GM19035 (cell line): Measurements from ENCODE around the gene GPC1.
"Not testable (repeated sequence)": the region's sequence is repeated elsewhere in the genome, so short reads cannot be mapped to it uniquely, and the experiment has no call there.

Experiments used
- ATAC-seq: cut with Tn5 transposase; IDR thresholded peaks from one replicate; pipeline ENCODE4 v1.9.1; 2021; ENCODE audit not compliant: unreplicated experiment

Gene GPC1

DNA sequence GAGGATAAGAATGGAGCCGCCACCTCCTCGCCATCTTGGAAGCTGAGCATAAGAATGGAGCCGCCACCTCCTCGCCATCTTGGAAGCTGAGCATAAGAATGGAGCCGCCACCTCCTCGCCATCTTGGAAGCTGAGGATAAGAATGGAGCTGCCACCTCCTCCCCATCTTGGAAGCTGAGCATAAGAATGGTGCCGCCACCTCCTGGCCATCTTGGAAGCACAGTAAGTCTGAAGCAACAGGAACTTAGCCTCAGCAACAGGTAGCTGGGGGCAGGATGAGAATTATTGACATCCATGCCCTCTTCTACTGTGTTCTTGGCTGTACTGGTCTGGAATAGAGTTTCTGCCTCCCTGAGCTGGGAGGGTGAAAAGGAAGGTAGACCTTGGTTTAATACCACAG lies 61.6 kb downstream of the GPC1 start:
- ATAC-seq, result not testable (repeated sequence)

DNA sequence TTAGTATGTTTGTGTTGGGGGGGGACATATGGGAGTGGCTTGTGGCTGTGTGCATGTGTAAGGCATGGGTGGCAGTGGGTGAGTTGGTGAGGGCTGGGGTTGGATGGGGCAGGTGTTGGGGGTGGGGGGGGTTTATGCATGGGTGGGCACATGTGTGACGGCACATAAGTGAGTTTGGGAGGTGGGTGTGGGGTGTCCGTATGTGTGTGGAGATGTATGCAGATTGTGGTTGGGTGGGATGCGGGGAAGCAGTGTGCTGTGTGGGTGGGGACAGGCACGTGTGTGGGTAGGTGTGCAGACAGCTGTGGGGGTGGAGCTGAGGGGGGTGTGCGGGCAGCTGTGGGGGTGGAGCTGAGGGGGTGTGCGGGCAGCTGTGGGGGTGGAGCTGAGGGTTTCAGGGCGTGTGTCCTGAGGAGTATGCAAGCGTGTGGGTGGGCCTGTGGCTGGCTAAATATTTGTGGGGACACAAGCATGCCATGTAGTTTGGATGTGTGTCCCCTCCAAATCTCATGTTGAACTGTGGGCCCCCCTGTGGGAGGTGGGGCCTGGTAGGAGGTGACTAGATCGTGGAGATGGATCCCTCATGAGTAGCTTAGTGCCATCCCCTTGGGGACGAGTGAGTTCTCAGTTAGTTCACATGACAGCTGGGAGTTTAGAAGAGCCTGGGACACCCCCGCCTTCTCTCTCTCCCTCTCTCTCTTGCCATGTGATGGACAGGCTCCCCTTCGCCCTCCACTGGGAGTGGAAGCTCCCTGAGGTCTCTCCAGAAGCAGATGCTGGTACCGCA lies 62.9 kb downstream of the GPC1 start:
- no peak for ATAC-seq

DNA sequence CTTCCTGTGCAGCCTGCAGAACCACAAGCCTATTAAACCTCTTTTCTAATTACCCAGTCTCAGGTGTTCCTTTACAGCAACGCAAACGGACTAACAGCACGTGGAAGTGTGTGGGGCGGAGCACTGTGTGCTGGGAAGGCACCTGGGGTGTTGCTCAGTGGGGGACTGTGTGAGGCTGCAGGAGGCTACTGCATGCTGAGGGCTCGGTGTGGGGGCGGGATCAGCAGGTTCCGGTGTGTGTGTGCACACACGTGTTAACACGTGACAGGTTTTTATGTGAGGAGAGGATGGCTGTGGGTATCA lies 63.4 kb downstream of the GPC1 start:
- no peak for ATAC-seq

DNA sequence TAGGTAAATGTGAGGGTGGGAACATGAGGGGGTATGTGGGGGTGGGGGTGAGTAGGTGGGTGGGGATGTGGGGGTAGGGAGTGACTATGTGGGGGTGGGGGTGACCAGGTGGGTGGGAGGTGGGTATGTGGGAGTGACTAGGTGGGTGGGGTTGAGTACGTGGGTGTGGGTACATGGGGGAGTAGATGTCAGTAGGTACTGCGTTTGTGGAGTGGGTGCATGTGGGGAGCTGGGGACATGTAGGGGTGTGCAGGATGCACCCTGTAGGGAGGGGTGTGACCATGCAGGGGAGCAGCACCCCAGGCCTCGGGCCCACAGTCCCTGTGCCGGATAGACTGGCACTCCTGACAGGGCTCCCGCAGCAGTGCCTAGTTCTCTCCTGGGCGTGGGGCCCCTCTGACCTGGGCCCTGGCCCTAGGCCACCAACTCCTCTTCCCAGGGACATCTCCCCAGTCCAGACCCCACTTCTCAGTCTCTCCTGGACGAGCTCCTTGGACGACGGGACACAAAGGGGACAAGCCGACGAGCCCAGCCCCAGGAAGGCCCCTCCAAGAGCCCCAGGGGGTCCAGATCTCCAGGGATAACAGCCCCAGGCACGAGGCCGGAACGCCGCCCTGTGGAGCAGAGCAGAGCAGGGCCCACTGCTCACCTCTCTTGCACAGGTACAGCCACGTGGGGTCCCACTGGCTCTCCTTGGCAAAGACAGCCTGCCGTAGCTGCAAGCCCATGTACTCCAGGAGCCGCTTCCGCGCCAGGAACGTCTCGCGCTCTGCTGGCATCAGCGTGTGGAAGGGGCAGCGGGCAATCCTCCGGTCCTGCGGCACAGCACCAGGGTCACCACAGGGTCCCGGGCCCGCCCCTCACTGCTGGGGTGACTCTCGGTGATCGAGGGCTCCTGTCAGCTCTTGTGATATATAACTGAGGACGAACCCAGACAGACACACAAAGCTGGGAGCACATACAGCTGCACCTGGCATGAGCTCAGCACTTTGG lies 64.1 kb downstream of the GPC1 start:
- no peak for ATAC-seq

DNA sequence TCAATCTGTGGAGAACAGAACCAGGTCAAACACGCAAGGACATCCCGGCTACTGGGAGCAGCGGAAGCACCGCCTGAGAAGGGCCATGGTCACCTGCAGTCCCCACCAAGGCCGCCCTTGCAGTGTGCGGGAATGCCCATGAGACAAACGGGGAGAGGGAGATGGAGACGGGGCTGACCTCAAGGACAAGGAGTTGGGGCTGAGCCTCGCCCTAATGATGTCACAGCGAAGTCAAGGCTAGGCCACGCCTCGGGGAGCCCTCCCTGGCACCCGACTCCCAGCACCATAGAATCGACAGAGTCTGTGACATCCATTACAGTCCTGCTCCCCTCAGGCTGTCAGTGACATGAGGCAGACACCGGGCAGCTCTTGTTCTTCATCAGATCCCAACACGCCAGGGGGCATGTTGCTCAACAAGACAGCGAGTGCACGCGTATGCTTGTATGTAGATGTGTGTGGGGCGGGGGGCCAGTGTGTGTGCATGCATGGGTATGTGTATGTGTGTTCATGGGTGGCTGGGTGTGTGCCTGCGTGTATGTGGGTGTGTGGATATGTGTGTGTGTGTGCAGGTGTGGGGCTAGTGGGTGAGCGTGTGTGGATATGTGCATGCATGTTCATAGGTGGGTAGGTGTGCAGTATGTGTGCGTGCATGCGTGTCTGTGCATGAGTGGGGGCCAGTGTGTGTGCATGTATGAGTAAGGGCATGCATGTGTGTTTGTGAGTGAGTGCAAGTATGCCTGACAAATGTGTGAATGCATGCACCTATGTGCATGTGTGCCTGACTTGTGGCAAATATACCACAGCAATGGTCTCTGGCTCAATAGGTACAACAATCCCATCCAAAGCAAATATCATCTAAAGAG lies 65.3 kb downstream of the GPC1 start:
- ATAC-seq, result no peak

DNA sequence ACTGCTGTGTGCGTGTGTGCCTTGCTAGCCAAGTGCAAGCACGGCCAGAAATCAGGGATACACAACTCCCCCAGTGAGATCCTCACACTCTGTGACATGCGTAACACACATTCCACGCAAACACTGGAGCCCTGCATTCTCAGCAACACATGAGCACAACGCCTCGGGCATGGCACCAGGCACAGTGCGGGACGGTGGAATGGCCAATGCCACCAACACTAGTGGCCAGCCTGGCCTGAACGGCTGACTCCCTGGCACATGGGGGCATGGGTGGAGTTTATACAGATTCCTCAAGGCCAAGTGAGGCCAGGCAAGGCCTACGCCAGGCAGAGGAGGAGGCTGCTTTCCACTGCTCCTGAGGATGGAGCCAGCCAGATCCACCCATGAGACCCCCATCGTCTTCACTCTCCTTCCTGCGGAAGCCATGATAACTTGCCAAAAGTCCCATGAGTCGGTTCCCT lies 66.1 kb downstream of the GPC1 start:
- no peak for ATAC-seq

DNA sequence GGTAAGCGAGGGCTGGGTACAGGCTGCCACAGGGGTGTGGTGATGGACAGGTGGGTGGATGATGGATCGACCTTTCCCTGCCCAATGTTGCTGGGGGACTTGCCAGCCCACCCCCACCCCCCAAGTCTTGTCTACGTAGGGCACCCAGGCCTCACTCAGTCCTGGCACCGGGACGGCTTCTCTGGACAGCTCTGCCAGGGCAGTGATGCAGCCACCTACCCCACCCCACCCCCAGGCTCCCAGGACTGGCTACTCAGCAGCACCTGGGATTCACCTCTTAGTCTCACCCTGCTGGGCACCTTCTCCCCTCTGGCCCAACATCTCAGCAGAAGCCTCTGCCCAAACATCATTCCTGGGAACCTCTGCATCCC lies 66.6 kb downstream of the GPC1 start:
- no peak for ATAC-seq

DNA sequence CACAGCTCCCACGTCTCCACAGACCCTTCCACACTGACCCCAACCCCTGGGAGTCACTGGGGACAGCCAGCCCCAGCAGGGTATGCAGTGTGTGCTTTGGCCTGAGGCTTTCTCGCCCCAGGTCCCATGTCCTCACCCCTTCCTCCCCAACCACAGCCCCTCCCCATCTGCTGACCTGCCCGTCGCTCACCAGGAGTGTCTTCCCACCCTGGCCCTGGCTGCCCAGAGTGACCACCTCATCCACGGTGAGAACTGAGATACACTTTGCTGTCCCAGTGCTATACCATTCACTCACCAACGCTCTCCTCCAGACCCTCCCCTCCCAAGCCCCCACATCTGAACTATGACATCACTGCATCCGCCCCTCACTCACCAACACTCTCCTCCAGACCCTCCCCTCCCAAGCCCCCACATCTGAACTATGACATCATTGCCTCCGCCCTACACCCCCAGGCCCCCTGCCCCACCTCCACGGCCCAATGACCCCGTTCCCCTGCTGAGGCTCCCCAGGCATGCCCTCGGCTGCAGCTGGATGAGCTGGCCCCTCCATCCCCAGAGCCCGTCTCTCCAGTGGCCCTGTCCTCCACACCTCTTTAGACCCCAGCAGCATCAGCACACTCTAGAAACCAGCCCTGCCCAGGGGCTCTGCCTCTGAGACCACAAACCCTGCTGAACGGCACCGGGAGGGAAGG lies 67.1 kb downstream of the GPC1 start:
- no peak for ATAC-seq

DNA sequence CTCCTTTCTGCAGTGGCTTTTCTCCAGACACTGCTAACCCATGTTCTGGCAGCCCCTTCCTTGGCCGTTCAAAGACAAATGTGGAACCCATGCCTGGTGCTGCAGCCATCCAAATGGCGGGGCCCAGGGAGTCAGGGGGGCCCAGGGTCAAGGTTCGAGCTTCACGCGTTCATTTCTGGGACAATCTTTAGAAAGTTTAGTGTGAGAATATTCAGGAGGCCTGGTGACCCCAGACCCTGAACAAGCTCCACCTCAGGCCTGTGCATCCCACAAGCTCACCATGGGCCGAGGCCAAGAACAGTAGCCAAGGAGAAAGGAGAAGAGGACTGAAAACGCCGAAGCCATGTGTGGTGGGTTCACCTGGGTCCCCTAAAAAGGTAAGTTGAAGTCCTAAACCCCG lies 67.9 kb downstream of the GPC1 start:
- ATAC-seq, result no peak

DNA sequence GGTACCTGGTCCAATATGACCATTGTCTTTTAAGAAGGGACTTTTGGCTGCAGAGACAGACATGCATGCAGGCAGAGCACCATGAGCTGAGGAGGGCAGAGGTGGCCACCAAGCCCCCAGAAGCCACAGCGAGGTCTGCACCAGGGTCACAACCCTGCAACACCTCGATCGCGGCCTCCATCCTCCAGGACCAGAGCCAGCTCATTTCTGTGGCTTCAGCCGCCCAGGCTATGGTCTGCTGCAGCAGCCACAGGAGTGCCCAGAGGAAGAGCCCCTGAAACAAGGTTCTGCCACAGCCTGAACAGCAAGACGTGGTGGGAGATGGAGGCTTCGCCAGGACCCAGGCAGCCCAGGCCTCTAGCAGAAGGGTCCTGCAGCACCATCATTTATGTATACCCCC lies 68.4 kb downstream of the GPC1 start:
- no peak for ATAC-seq

DNA sequence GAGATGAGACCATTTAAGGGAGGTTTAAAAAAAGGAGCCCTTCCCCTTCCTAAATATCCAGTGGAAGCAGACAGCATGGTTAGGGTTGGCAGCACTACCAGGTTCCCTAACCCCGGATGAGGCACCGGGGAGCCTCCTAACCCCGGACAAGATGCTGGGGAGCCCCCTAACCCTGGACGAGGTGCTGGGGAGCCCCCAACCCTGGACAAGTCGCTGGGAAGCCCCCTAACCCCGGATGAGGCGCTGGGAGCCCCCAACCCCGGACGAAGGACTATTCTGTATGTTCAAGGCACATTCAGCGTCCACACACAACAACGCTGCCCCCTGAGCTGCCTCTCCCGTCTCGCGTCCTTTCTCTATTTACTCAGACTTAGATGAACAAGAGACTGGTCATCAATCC lies 70.4 kb downstream of the GPC1 start:
- no peak for ATAC-seq

DNA sequence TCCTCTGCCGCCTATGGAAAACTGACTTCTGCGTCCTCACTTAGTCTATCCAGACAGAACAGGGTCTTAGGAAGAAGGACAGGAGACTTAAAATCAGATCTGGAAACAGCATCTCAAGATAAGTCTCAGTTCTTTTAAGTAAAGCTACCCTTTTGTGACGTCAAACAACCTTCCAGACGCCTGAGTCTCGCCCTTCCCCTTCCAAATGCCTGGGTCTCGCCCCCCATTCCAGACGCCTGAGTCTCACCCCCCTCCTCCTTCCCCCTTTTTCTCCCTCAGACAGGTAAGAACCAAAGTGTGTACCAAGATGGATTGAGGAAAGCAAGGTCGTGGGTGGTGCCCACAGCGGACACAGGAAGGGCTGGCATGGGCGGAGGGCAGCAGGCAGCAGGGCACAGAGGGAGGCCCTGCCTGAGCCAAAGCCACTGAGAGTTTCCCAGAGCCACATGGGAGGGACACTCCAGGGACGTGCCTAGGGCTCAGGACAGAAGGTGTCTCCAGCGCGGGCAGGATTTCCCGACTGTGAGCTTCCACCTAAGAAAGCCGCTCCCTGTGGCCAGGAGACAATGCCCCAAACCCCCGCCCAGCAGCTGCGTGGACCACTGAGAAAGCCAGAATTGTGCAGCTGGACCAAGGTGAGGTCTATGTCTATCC lies 71.1 kb downstream of the GPC1 start:
- ATAC-seq, result no peak

DNA sequence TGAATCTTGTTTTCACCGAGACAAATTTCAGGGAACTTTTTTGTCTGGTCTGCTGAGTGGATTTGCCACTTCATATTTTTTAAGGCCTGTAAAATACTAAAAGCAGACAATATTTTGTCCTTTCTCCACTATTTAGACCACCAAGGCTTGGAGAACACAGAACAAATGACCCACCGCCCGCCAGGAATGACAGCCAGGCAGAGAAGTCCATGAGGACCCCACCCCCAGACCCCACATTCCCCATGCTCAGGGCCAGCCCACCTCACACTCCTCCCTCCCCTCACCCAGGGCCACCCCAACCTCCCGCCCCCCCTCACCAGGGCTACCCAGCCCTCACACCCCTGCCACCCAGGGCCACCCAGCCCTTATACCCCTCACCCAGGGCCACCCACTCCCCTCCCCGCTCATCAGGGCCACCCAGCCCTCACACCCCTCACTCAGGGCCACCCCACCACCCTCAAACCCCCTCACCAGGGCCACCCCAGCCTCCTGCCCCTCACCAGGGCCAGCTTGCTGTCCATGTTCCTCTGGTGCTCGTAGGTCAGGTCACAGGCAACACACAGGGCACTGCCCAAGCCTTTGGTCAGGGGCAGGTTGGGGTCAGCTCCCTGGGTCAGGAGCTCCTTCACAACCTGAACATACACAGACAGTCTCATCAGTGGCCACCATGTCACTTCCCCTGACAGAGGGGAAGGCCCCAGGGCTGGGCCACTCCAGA lies 71.8 kb downstream of the GPC1 start:
- ATAC-seq, result no peak

DNA sequence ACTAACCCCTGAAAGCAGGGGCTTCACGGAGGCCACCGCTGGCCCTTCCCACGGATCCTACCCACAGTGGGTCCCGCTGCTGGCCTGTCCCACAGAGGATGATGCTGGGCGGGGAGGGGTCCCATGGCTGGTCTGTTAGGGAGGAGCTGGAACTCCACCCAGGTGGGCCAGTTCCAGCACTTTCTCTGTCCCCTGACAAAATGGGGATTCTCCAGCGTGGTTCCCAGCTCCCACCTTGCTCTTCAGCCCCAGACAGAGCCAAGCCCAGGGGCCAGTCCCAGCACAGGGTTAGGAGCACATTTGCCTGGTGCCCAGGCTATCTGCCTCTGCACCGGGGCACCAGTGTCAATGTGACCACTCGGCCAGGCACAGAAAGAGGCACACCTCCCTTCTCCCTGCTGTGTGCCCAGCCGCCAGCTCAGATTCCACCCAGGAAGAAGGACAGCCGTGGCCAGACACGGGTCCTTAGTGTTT lies 72.4 kb downstream of the GPC1 start:
- no peak for ATAC-seq

DNA sequence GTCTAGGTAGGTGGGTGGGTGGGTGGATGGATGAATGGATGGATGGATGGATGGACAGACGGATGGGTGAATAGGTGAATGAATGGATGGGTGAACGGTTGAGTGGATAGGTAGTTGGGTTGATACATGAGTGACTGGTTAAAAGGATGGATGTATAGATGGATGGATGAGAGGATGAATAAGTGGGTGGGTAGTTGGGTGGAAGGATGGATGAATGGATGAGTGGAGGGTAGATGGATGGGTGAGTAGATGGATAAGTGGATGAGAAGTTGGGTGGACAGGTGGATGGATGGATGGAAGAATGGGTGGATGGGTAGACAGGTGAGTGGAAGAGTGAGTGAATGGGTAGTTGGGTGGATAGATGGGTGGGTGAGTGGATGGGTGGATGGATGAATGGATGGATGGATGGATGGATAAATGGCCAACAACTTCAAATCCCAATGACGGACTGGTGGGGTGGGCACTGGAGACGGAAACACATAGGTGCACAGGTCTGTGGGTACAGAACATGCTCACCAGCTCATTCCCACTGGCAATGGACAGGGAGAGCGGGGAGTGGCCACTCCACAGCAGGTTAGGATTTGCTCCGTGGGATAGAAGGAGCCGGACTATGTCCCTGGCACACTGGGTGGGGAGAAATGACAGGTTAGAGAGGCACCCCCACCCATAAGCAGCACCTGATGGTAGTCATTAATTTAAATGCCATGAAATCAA lies 73.5 kb downstream of the GPC1 start:
- no peak for ATAC-seq

DNA sequence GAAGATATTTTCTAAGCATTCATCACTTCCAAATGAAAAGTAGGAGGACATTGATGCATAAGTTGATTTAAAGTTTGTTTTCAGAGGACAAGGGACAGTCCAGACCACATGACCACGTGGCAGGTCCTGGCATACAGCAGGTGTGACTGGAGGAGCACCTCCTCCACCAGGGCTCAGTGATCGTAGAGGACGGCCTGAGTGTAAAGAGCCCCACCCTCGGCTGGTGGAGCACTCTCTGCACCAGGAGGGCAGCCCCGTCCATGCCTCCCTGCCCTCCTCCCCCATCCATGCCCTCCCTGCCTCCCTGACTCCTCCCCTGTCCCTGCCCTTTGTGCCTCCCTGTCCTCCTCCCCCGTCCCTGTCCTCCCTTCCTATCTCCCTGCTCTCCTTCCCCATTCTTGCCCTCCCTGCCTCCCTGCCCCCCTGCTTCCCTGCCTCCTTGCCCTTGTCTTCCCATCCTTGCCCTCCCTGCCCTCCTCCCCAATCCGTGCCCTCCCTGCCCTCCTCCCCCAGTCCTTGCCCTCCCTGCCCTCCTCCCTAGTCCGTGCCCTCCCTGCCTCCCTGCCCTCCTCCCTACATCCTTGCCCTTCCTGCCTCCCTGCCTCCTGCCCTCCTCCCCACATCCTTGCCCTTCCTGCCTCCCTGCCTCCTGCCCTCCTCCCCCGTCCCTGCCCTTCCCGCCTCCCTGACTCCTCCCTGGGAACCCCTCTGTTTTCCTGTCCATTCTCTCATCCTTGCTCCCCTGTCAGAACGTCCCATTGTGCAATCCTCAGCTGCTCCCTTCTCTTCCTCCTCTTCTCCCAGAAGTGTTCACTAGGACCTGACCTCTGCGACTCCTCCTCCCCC lies 74.4 kb downstream of the GPC1 start:
- no peak for ATAC-seq

DNA sequence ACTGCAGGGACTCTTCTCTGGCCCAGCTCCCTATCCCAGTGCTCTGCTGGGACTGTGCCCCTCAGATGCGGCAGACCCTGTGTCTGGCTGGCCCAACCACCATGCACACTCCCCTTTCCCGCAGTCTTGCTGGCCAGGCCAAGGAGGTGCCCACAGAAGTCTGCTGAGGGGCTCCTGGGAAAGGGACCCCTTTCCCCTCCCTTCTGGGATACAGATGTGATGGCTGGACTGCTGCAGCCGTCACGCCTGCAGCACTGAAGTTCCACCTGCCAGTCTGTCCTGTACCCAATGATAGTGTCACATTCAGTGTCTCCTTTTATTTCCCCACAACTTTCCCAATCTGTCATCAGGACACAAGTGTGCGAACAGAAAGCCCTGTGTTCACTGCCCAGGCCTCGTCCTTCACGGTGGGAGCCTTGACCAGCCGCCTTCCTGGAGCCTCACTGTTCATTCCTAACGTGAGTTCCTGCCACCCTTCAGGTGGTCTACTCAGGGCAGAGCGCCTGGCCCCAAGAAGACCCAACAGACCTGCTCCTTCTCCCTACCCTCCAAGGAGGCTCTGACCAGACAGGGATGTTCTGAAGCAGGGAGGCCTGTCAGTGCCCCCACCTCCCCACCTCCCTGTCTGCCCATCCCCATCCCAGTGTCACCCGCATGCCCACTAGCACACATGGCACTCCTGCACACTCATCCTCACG lies 75.2 kb downstream of the GPC1 start:
- no peak for ATAC-seq
